HG03108 (cell line): ENCODE data around the gene ANP32A.
A peak's percentile ranks its signal among the peaks of the same experiment; 100 is the strongest.
"Not testable (repeated sequence)": the region's sequence is repeated elsewhere in the genome, so short reads cannot be mapped to it uniquely, and the experiment has no call there.

Source experiments
- ATAC-seq: cut with Tn5 transposase; IDR thresholded peaks from one replicate; pipeline ENCODE4 v1.9.1; 2021; ENCODE audit warnings: moderate library complexity; ENCODE audit not compliant: unreplicated experiment

The ANP32A gene

GRCh38 chr15:68820295-68821189, at the start of gene ANP32A:
TSS of gene ANP32A (minus strand) at chr15:68820895. CDS start at chr15:68820751, 144 bp downstream.
- ATAC-seq: peak; percentile 65

GRCh38 chr15:68868296-68868695, 47.6 kb upstream of the ANP32A start:
- ATAC-seq: no peak

- ATAC-seq: no peak
Measured at GRCh38 chr15:68862415-68862814, 41.7 kb upstream of the ANP32A start.

DNA sequence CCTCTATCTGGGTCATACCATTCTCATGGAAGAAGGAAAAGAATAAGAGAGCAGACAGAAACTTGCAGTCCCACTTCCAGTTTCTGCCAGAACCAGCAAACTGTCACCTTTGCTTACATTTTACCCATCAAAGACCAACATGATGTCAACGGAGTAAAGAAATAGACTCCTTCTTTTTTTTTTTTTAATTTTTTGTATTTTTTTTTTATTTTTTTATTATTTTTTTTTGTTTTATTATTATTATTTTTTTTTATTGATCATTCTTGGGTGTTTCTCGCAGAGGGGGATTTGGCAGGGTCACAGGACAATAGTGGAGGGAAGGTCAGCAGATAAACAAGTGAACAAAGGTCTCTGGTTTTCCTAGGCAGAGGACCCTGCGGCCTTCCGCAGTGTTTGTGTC, 38.0 kb upstream of the ANP32A start:
- not testable (repeated sequence) for ATAC-seq

DNA sequence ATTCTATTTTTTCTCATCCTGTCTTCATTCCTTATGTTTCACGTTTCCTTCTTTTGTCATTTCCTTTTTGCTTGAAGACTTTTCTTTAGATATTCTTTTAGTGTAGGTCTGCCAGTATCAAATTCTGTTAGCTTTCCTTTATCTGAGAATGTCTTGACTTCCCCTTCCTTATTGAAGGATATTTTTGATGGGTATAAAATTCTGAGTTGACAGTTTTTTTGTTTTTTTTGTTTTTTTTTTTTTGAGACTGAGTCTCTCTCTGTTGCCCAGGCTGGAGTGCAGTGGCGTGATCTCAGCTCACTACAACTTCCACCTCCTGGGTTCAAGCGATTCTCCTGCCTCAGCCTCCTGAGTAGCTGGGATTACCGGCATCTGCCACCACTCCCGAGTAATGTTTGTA, 36.7 kb upstream of the ANP32A start:
- ATAC-seq: not testable (repeated sequence)

DNA sequence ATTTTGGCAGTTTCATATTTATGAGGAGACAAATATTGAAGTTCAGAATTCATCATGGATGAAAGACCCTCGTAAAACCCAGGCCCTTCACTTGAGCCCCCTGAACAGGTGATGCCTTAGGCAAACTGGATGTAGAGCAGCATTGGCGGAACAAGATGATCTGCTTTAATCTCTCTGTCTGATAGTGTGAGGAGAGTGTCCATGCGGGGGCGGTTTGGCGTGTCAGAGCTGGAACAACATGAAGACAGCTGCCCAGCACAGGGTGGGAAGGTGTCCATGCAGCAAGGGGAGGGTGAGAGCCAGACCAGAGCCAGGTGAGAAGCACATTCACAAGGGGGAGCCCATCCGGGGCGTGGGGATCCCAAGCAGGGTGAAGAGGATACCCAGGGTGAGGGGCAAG, 31.8 kb upstream of the ANP32A start:
- no peak for ATAC-seq

- no peak for ATAC-seq
Measured at GRCh38 chr15:68851971-68852370, 31.3 kb upstream of the ANP32A start.

- no peak for ATAC-seq
Measured at GRCh38 chr15:68849497-68849896, 28.8 kb upstream of the ANP32A start.

- ATAC-seq: no peak
Measured at GRCh38 chr15:68846851-68847439, 26.2 kb upstream of the ANP32A start.

DNA sequence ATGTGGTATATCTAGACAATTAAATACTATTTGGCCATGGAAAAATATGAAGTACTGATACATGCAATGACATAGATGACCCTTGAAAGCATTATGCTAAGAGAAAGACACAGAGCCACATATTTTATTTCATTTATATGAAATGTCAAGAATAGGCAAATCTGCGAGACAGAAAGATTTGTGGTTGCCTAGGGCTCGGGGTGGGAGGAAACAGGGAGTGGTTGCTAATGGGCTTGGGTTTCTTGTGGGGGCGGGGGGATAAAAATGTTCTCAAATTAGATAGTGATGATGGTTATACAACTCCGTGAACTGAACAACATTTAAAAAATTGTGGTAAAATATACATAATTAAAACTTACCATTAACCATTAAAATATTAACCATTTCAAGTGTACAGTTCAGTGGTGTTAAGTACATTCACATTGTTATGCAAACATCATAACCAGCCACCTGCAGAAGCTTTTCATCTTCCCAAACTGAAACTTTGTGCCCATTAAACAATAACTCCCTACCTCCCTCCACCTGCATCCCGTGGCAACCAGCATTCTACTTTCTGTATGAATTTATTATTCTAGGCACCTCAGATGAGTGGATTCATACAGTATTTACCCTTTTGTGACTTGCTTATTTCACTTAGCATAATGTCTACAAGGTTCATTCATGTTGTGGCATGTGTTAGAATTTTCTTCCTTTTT, 24.3 kb upstream of the ANP32A start:
- ATAC-seq: no peak

DNA sequence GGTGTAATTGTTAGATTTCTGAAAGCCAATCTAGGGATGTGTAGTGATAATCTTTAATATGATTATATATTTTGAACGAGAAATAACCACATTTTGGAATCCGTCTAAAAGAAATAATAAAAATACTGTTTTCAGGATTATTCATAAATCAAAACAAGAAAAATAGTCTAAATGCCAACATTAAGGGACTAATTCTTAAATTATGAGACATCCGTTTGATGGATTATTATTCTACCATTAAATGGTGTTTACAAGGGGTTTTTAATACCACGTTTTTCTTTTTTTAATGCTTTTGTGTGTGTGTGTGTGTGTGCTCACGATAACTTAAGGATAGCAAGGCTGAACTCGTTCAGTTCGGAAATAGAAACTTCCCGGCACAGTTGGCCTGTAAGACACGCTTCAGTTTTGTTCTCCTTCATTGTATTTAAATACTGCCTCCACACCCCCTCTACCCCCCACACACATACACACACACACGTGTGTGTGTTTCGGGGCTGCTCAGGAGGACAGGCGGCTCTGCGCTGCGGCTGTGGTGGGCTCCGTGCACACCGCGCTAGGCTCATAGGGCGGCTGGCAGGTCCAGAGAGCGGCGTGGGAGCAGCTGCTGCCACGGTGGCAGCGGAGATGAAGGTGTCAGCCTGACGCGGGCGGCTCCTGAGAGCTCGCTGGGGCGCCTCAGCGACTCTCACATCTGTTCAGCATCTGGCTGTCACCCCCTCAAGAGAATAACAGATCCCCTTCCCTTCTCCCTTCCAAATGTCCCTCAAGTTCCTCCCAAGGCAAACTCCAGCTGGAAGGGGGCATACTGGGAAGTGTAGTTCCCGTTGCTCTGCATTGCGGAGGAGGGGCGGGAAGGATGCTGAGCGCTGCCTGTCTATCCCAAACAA, 23.0 kb upstream of the ANP32A start:
- ATAC-seq: no peak

DNA sequence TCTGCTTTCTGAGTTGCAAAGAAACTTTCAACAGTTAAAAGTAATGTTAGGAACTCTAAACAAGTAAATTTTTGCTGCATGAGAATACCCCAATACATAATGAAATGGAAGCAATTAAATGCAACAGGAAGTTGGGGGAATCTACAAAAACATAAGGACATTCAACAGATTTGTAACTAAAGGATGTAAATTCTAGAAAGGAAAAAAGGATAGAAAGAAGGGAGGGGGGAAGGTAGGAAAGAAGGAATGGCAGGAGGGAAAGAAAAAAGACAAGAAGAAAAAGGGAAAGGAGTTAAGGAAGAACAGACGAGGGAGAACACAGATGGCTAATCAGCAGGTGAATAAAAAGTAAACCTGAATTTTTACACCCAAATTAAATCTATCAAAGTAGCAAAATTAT, 22.3 kb upstream of the ANP32A start:
- no peak for ATAC-seq

- no peak for ATAC-seq
Measured at GRCh38 chr15:68834346-68834745, 13.7 kb upstream of the ANP32A start.

GRCh38 chr15:68833700-68834331, 13.1 kb upstream of the ANP32A start:
- no peak for ATAC-seq

DNA sequence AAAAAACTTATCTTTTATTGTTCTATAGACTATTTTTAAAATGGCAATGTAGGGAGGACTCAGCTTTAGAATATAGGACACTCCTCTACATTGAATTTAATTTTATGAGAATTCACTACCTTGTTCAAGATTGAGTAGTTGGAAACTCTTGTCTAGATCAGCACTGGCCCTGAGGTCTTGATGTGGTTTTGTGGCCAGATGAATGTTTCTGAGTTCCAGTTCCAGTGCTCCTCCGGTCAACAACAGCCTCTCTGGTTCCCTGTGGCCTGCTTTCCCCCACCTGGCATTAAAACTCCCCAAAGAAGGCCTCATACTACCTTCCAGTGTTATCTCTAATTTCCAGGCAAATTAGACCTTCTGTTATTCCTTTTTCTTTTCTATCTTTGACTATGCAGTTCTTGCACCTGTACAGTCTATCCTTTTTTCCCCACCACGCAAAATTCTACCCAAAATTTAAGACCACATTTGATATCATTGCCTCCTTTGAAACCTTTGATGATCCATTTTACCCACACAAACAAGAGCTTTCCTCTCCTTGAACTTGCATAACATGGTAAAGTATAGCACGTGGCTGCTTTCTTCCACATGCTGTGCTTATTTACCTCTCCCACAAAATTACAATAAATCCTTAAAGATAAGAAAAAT, 9.6 kb upstream of the ANP32A start:
- no peak for ATAC-seq

DNA sequence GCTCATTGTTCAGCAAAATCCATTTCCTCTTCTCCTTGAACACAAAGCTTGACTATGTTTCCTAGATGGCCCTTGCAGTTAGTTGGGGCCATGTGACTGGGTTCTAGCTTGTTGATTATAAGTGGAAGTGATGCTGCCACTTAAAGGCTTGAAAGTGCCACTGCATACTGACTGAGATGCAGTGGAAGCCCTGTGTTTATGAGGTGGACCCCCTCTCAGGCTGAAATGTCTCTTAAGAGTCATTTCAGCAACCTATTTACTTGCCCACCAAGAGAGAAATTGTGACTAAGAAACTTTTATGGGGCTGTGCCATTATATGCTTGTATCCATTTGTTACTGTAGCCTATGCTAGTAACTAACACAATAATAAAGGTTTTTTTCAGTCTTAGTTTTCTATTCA, 8.4 kb upstream of the ANP32A start:
- ATAC-seq: peak; percentile 72

GRCh38 chr15:68823561-68823960, 2.9 kb upstream of the ANP32A start:
- ATAC-seq: no peak

GRCh38 chr15:68822818-68823217, 2.1 kb upstream of the ANP32A start:
- ATAC-seq: no peak

DNA sequence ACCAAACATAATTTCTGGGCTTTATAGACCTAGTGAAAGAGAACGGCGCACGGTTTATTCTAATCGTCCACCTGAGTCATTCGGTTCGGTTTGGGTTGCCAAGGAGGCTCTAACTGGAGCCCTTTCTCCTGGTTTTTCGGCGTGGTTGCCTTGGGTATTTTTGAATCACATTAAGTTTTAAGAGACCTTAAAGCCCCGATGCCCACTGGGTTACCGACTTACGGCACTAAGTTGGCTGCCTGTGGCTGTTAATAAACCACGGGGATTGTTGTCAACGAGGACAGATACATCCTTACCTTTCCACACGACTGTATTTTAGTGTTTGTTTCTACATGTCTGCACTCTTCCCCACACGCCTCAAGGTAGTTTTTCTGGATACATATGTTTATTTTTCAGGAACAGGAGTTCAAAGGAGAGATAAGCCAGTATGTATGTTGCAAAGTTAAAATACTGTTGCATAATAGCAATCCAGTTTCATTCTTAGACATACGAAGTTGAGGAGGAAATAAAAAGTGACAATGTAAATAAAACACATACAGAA, 1.2 kb upstream of the ANP32A start:
- ATAC-seq: no peak
